WTC11 (cell line): ENCODE measurements around the gene WDR36. TPM values are rescaled to one million over a fixed set of nuclear protein-coding genes. Genes with fewer than 3 reads are reported as not detected.
A peak's percentile ranks its signal among the peaks of the same experiment; 100 is the strongest.

Experiments used
- ATAC-seq: fragments of 200-7000 bp; cut with Tn5 transposase; 2 replicates; pipeline ENCODE4 v1.10.0; 2021; ENCODE audit warnings: mild to moderate bottlenecking, moderate library complexity
- CTCF ChIA-PET: fragments of 300-600 bp; sonication (Branson Sonifier 250); formaldehyde crosslinking; loops from one replicate; lab custom pipeline; 2021; ENCODE audit warnings: antibody characterized with exemption; lab: Charles Lee
- POLR2A ChIA-PET: fragments of 350-600 bp; sonication (Branson Sonifier 250); formaldehyde crosslinking; loops from one replicate; lab custom pipeline; 2021; ENCODE audit warnings: antibody characterized with exemption; lab: Charles Lee
- DNase-seq: peaks from one replicate; pipeline ENCODE4 v3.0.0; 2021; ENCODE audit warnings: low spot score
- H3K27ac Mint-ChIP-seq: 2 replicates; pipeline ENCODE4 v1.8.0; 2021; ENCODE audit warnings: mixed read lengths
- H3K27me3 Mint-ChIP-seq: 2 replicates; pipeline ENCODE4 v1.8.0; 2021; ENCODE audit warnings: low read depth, mild to moderate bottlenecking, moderate library complexity, mixed read lengths
- H3K36me3 Mint-ChIP-seq: 2 replicates; pipeline ENCODE4 v1.8.0; 2021; ENCODE audit warnings: mixed read lengths
- H3K4me1 Mint-ChIP-seq: 2 replicates; pipeline ENCODE4 v1.8.0; 2022; ENCODE audit warnings: mixed read lengths
- H3K4me3 Mint-ChIP-seq: 2 replicates; pipeline ENCODE4 v1.8.0; 2021; ENCODE audit warnings: mild to moderate bottlenecking, moderate library complexity, mixed read lengths
- H3K9me3 Mint-ChIP-seq: 2 replicates; pipeline ENCODE4 v1.8.0; 2021; ENCODE audit warnings: mixed read lengths
- ATF3 ChIP-seq: sonication (generic); formaldehyde crosslinking; conservative IDR thresholded peaks from 2 replicates; pipeline ENCODE4 v1.8.1; 2022; ENCODE audit warnings: mild to moderate bottlenecking, missing genetic modification reagents
- CREB1 ChIP-seq: sonication (generic); formaldehyde crosslinking; IDR thresholded peaks from 2 replicates; pipeline ENCODE4 v1.8.0; 2023; ENCODE audit warnings: mild to moderate bottlenecking, missing genetic modification reagents
- CREM ChIP-seq: sonication (generic); formaldehyde crosslinking; IDR thresholded peaks from 2 replicates; pipeline ENCODE4 v1.8.1; 2022; ENCODE audit warnings: mild to moderate bottlenecking, missing genetic modification reagents, moderate library complexity
- ETV6 ChIP-seq: sonication (generic); formaldehyde crosslinking; IDR thresholded peaks from 2 replicates; pipeline ENCODE4 v1.8.1; 2022; ENCODE audit warnings: mild to moderate bottlenecking, missing genetic modification reagents
- FOXK1 ChIP-seq: sonication (generic); formaldehyde crosslinking; IDR thresholded peaks from 2 replicates; pipeline ENCODE4 v1.8.0; 2022; ENCODE audit warnings: mild to moderate bottlenecking, moderate library complexity, missing genetic modification reagents
- IRF2 ChIP-seq: sonication (generic); formaldehyde crosslinking; IDR thresholded peaks from 2 replicates; pipeline ENCODE4 v1.8.0; 2022; ENCODE audit warnings: low read depth, missing genetic modification reagents, borderline replicate concordance
- JUN ChIP-seq: sonication (generic); formaldehyde crosslinking; IDR thresholded peaks from 2 replicates; pipeline ENCODE4 v1.8.0; 2023; ENCODE audit warnings: mild to moderate bottlenecking, missing genetic modification reagents
- MXD4 ChIP-seq: fragments of 250-450 bp; sonication (Bioruptor Pico); IDR thresholded peaks from 2 replicates; pipeline ENCODE4 v1.8.0; 2021; ENCODE audit warnings: mild to moderate bottlenecking, moderate library complexity, borderline replicate concordance
- RELA ChIP-seq: sonication (generic); formaldehyde crosslinking; IDR thresholded peaks from 2 replicates; pipeline ENCODE4 v1.8.1; 2022; ENCODE audit warnings: missing genetic modification reagents, mild to moderate bottlenecking, borderline replicate concordance
- SMAD3 ChIP-seq: sonication (generic); formaldehyde crosslinking; IDR thresholded peaks from 2 replicates; pipeline ENCODE4 v1.8.0; 2022; ENCODE audit warnings: missing genetic modification reagents, mild to moderate bottlenecking, borderline replicate concordance
- SOX15 ChIP-seq: fragments of 250-450 bp; sonication (Bioruptor Pico); IDR thresholded peaks from 2 replicates; pipeline ENCODE4 v1.9.0; 2021; ENCODE audit warnings: mild to moderate bottlenecking
- SP1 ChIP-seq: sonication (generic); formaldehyde crosslinking; conservative IDR thresholded peaks from 2 replicates; pipeline ENCODE4 v1.8.1; 2022; ENCODE audit warnings: missing genetic modification reagents
- TCF7 ChIP-seq: sonication (generic); formaldehyde crosslinking; IDR thresholded peaks from 2 replicates; pipeline ENCODE4 v1.8.0; 2022; ENCODE audit warnings: mild to moderate bottlenecking, low read depth, missing genetic modification reagents, moderate library complexity
- TEAD1 ChIP-seq: sonication (generic); formaldehyde crosslinking; IDR thresholded peaks from 2 replicates; pipeline ENCODE4 v1.8.0; 2022; ENCODE audit warnings: mild to moderate bottlenecking, missing genetic modification reagents
- total RNA-seq: library from RNA; stranded (reverse); gene quantifications from 3 replicates; pipeline ENCODE4 v1.2.3, GENCODE V29; 2021
- TF ChIP-seq, protein P1 (sequence below): sonication (generic); formaldehyde crosslinking; IDR thresholded peaks from 2 replicates; pipeline ENCODE4 v1.8.1; 2022; ENCODE audit warnings: missing genetic modification reagents, borderline replicate concordance
- TF ChIP-seq, protein P2 (sequence below): sonication (generic); formaldehyde crosslinking; IDR thresholded peaks from 2 replicates; pipeline ENCODE4 v1.8.1; 2023; ENCODE audit warnings: mild to moderate bottlenecking, missing genetic modification reagents, moderate library complexity
- TF ChIP-seq, protein P3 (sequence below): sonication (generic); formaldehyde crosslinking; IDR thresholded peaks from 2 replicates; pipeline ENCODE4 v1.8.0; 2022; ENCODE audit warnings: mild to moderate bottlenecking, missing genetic modification reagents
- TF ChIP-seq, protein P4 (sequence below): sonication (generic); formaldehyde crosslinking; IDR thresholded peaks from 2 replicates; pipeline ENCODE4 v1.8.0; 2022; ENCODE audit warnings: mild to moderate bottlenecking, missing genetic modification reagents
- TF ChIP-seq, protein P5 (sequence below): sonication (generic); formaldehyde crosslinking; IDR thresholded peaks from 2 replicates; pipeline ENCODE4 v1.8.1; 2022; ENCODE audit warnings: mild to moderate bottlenecking, moderate library complexity, missing genetic modification reagents
- TF ChIP-seq, protein P6 (sequence below): fragments of 250-450 bp; sonication (Bioruptor Pico); IDR thresholded peaks from 2 replicates; pipeline ENCODE4 v1.9.0; 2021; ENCODE audit warnings: mild to moderate bottlenecking
- TF ChIP-seq, protein P7 (sequence below): sonication (generic); formaldehyde crosslinking; IDR thresholded peaks from 2 replicates; pipeline ENCODE4 v1.8.0; 2023; ENCODE audit warnings: missing genetic modification reagents, mild to moderate bottlenecking, borderline replicate concordance
- TF ChIP-seq, protein P8 (sequence below): sonication (generic); formaldehyde crosslinking; conservative IDR thresholded peaks from 2 replicates; pipeline ENCODE4 v1.8.1; 2023; ENCODE audit warnings: mild to moderate bottlenecking, low read depth, missing genetic modification reagents, moderate library complexity

WDR36 gene
- total RNA-seq, 1 experiment from 2014 or later, result 34.1 TPM

DNA sequence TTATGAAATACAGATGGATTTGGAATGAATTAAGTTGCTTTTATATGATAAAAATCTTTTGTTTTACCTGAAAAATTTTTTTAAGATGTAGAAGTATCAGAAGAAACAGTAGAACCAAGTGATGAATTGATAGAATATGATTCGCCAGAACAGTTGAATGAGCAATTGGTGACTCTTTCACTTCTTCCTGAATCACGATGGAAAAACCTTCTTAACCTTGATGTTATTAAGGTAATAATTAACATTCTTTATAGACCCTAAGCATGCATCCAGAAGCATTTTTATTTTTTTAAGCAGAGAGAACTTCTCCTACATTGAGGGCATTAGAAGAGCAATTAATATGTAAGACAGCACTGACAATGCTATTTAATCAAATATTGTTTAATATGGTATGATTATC, 28.8 kb downstream of the WDR36 start (continued):
- TF ChIP-seq, protein P1, sequence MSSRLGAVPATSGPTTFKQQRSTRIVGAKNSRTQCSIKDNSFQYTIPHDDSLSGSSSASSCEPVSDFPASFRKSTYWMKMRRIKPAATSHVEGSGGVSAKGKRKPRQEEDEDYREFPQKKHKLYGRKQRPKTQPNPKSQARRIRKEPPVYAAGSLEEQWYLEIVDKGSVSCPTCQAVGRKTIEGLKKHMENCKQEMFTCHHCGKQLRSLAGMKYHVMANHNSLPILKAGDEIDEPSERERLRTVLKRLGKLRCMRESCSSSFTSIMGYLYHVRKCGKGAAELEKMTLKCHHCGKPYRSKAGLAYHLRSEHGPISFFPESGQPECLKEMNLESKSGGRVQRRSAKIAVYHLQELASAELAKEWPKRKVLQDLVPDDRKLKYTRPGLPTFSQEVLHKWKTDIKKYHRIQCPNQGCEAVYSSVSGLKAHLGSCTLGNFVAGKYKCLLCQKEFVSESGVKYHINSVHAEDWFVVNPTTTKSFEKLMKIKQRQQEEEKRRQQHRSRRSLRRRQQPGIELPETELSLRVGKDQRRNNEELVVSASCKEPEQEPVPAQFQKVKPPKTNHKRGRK, result no peak
- TF ChIP-seq CREM (CRISPR knock-in tag), result no peak
- no peak for TF ChIP-seq RELA (CRISPR knock-in tag)
- TF ChIP-seq, protein P2, sequence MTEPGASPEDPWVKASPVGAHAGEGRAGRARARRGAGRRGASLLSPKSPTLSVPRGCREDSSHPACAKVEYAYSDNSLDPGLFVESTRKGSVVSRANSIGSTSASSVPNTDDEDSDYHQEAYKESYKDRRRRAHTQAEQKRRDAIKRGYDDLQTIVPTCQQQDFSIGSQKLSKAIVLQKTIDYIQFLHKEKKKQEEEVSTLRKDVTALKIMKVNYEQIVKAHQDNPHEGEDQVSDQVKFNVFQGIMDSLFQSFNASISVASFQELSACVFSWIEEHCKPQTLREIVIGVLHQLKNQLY (CRISPR knock-in tag), result no peak

- ChIA-PET POLR2A (no interaction called here), CTCF (no interaction called here)
- Mint-ChIP-seq H3K9me3 (no peaks in the 10 kb centered on the region), H3K36me3 (peaks cover 52% of the 10 kb centered on the region), H3K27ac (peak overlapping the region; percentile 34; the same call in 1 of the 2 replicates), H3K4me3 (no peak overlapping the region), H3K4me1 (peaks cover 35% of the 10 kb centered on the region), H3K27me3 (no peaks in the 10 kb centered on the region)
- DNase-seq (no peak), ATAC-seq (no peak)
- TF ChIP-seq SP1 (CRISPR knock-in tag) (no peak), JUN (CRISPR knock-in tag) (no peak), ATF3 (CRISPR knock-in tag) (no peak), FOXK1 (CRISPR knock-in tag) (no peak), TEAD1 (CRISPR knock-in tag) (no peak), SOX15 (CRISPR knock-in tag) (no peak), IRF2 (CRISPR knock-in tag) (no peak), MXD4 (no peak), CREB1 (CRISPR knock-in tag) (no peak), SMAD3 (CRISPR knock-in tag) (no peak), TCF7 (CRISPR knock-in tag) (no peak), CREM (CRISPR knock-in tag) (no peak)
- TF ChIP-seq, protein P3, sequence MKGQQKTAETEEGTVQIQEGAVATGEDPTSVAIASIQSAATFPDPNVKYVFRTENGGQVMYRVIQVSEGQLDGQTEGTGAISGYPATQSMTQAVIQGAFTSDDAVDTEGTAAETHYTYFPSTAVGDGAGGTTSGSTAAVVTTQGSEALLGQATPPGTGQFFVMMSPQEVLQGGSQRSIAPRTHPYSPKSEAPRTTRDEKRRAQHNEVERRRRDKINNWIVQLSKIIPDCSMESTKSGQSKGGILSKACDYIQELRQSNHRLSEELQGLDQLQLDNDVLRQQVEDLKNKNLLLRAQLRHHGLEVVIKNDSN, result no peak
- TF ChIP-seq, protein P4, sequence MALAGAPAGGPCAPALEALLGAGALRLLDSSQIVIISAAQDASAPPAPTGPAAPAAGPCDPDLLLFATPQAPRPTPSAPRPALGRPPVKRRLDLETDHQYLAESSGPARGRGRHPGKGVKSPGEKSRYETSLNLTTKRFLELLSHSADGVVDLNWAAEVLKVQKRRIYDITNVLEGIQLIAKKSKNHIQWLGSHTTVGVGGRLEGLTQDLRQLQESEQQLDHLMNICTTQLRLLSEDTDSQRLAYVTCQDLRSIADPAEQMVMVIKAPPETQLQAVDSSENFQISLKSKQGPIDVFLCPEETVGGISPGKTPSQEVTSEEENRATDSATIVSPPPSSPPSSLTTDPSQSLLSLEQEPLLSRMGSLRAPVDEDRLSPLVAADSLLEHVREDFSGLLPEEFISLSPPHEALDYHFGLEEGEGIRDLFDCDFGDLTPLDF (CRISPR knock-in tag), result no peak
- TF ChIP-seq, protein P5, sequence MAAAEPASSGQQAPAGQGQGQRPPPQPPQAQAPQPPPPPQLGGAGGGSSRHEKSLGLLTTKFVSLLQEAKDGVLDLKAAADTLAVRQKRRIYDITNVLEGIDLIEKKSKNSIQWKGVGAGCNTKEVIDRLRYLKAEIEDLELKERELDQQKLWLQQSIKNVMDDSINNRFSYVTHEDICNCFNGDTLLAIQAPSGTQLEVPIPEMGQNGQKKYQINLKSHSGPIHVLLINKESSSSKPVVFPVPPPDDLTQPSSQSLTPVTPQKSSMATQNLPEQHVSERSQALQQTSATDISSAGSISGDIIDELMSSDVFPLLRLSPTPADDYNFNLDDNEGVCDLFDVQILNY, result no peak
- TF ChIP-seq, protein P6, sequence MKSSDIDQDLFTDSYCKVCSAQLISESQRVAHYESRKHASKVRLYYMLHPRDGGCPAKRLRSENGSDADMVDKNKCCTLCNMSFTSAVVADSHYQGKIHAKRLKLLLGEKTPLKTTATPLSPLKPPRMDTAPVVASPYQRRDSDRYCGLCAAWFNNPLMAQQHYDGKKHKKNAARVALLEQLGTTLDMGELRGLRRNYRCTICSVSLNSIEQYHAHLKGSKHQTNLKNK (CRISPR knock-in tag), result no peak
Observed at GRCh38 chr5:111121926-111122325, 29.8 kb downstream of the WDR36 start.

- Mint-ChIP-seq H3K27ac (peak overlapping the region; percentile 63; the same call in 1 of the 2 replicates), H3K4me3 (no peak overlapping the region), H3K36me3 (peaks cover 55% of the 10 kb centered on the region), H3K27me3 (no peaks in the 10 kb centered on the region), H3K4me1 (peaks cover 36% of the 10 kb centered on the region), H3K9me3 (no peaks in the 10 kb centered on the region)
- no peak for DNase-seq
- ATAC-seq, result no peak
- POLR2A ChIA-PET, result no interaction called here
- CTCF ChIA-PET, result no interaction called here
- TF ChIP-seq, protein P7, sequence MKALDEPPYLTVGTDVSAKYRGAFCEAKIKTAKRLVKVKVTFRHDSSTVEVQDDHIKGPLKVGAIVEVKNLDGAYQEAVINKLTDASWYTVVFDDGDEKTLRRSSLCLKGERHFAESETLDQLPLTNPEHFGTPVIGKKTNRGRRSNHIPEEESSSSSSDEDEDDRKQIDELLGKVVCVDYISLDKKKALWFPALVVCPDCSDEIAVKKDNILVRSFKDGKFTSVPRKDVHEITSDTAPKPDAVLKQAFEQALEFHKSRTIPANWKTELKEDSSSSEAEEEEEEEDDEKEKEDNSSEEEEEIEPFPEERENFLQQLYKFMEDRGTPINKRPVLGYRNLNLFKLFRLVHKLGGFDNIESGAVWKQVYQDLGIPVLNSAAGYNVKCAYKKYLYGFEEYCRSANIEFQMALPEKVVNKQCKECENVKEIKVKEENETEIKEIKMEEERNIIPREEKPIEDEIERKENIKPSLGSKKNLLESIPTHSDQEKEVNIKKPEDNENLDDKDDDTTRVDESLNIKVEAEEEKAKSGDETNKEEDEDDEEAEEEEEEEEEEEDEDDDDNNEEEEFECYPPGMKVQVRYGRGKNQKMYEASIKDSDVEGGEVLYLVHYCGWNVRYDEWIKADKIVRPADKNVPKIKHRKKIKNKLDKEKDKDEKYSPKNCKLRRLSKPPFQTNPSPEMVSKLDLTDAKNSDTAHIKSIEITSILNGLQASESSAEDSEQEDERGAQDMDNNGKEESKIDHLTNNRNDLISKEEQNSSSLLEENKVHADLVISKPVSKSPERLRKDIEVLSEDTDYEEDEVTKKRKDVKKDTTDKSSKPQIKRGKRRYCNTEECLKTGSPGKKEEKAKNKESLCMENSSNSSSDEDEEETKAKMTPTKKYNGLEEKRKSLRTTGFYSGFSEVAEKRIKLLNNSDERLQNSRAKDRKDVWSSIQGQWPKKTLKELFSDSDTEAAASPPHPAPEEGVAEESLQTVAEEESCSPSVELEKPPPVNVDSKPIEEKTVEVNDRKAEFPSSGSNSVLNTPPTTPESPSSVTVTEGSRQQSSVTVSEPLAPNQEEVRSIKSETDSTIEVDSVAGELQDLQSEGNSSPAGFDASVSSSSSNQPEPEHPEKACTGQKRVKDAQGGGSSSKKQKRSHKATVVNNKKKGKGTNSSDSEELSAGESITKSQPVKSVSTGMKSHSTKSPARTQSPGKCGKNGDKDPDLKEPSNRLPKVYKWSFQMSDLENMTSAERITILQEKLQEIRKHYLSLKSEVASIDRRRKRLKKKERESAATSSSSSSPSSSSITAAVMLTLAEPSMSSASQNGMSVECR, result no peak
- no peak for TF ChIP-seq ETV6 (CRISPR knock-in tag)
- TF ChIP-seq, protein P8, sequence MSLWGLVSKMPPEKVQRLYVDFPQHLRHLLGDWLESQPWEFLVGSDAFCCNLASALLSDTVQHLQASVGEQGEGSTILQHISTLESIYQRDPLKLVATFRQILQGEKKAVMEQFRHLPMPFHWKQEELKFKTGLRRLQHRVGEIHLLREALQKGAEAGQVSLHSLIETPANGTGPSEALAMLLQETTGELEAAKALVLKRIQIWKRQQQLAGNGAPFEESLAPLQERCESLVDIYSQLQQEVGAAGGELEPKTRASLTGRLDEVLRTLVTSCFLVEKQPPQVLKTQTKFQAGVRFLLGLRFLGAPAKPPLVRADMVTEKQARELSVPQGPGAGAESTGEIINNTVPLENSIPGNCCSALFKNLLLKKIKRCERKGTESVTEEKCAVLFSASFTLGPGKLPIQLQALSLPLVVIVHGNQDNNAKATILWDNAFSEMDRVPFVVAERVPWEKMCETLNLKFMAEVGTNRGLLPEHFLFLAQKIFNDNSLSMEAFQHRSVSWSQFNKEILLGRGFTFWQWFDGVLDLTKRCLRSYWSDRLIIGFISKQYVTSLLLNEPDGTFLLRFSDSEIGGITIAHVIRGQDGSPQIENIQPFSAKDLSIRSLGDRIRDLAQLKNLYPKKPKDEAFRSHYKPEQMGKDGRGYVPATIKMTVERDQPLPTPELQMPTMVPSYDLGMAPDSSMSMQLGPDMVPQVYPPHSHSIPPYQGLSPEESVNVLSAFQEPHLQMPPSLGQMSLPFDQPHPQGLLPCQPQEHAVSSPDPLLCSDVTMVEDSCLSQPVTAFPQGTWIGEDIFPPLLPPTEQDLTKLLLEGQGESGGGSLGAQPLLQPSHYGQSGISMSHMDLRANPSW, result no peak
Observed at GRCh38 chr5:111122398-111122797, 30.2 kb downstream of the WDR36 start.
